NCI-H2227 (cell line): Measurements from ENCODE around the gene NLRC5.

ENCODE experiments used
- DNase-seq: peaks from one replicate; lab custom pipeline; 2025; ENCODE audit not compliant: unreplicated experiment; lab: John Stamatoyannopoulos, UW

NLRC5 gene

DNA sequence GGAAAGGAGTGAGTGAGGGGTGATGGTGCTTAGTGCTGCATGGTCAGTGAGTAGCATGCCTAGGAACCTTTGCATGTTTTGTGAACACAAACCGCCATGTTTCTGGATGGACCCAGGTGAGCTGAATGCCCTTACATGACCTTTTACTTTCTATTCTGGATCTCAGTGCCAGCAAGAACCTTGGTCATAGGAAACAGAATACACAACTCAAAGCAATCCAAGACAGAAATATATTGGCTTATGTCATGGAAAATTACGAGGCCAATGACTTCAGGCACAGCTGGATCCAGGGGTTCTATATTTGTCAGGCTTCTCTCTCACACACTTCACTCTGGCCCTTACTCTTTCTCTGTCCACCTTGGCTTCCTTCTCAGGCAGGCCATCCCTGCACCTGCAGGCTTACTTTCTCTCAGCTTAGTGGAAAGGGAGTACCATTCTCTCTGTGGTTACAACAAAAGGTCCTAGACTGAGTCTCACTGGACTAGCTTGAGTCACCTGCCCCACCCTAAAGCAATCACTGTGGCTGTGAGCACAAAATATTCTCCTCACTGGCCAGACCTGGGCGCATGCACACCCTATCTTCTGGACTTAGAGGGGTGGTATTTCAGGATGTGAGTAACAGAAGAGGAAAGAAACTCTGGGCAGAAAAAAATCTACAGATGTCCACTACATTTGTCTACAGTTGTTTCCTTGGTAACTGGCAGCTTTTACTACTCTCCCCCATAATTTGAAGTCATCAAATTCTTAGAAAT is 82.7 kb downstream of the NLRC5 start:
- DNase-seq, result peak; percentile 20

- DNase-seq, result no peak
These were observed 83.4 kb downstream of the NLRC5 start for GRCh38 chr16:57072616-57073275.

DNA sequence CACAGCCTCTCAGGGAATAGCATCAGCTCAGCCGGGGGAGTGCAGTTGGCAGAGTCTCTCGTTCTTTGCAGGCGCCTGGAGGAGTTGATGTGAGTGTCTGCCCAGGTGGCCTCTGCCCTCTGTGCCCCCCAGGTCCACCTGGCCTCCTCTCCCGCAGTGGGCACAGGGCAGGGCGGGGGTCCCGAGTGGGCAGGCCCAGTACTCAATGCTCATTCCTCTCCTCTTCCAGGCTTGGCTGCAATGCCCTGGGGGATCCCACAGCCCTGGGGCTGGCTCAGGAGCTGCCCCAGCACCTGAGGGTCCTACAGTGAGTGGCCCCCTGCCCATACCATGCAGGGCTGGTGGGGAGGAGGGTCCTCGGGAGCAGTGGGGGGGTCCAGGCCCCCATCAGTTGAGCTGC is 88.4 kb downstream of the NLRC5 start:
- no peak for DNase-seq

- DNase-seq, result no peak
These were observed 92.4 kb downstream of the NLRC5 start for GRCh38 chr16:57081744-57082143.

DNA sequence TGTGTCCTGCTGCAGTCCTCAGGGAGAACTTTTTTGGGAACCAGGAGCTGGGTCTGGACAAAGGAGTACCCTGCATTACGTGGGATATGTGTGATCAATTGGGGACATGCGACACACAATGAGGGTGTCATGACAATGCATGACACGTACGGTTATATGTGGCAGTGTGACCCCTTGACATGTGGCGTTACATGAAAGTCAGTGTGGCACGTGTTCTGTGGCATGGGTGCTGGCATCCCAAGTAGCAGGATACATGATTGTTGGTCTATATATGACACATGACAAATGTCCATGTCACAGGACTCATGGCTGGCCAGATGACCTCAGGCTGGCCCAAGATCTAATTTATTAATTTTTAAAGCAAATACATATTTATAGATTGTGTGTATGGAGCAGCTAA is 93.3 kb downstream of the NLRC5 start:
- no peak for DNase-seq

DNA sequence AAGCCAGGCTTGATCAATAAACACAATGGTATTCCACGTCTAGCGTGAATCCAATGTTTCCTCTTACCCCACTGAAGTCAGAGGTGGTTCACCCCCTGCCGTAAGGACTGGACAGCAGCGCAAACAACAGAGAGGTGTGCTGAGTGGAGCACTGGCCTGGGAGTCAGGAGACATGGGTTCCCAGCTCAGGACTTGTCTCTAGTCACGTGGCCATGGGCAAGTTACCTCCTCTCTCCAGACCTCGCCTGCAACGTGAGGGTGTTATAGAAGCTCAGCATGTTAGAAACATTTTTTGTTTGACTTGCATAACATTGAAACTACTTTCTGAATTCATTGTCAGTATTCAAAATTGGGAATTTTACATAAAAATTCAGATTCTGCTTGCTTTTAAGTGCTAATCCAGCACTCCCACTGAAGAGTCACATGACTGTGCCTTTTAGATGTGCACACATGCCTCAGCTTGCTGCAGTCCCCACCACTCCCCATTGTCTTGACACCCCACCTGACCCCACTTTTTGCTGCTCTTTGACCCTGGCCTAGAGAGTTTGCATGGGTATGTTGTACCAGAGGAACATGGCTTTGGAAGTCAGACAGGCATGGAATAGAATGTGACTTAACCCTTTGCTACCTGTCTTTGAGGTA is 94.2 kb downstream of the NLRC5 start:
- no peak for DNase-seq

DNA sequence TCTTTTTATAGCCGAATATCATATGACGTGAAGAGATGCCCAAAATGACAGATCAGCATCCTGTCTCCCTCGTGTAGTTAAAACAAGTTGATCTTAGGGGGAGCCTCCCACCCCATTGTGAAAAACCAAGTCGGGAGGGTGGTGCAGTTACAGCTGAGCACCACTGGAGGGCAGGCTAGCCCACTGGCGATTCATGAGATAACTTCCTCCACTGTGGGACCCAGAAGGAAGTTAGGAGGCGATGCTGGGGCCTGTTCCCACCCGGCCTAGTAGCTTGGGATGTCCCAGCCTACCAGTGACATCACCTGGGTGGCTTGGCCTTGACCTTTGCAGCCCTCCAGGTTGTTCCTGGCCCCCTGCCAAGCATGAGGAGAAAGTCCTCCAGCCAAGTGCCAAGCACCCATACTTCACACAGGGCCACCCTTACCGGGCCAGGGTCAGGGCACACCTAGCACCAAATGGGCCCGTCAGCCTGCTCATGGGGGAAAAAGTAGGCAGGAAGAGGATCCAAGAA is 95.0 kb downstream of the NLRC5 start:
- DNase-seq, result peak; percentile 74

GRCh38 chr16:57084996-57085395 is 95.6 kb downstream of the NLRC5 start:
- DNase-seq, result no peak

- DNase-seq, result no peak
These were observed 97.6 kb downstream of the NLRC5 start for GRCh38 chr16:57087003-57087402.

DNA sequence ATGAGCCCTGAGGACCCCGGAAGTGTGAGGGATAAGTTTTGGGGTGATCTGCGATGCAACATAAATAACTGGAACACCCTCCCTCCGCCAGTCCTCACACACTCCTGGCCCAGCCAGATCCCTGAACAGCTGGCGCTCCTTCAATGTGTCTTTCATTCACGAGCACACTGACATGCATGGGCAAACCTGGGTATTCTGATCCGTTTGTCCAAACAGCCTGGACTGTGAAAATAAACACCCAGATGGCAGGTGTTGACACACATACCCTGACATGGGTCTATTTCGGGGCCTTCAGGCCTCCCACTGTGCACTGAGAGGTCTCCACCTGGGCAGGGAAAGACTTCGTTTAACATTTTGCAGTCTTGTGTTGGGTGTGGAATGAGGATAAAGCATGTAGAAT is 100.0 kb downstream of the NLRC5 start:
- no peak for DNase-seq

- peak; percentile 47 for DNase-seq
These were observed 102.0 kb downstream of the NLRC5 start for GRCh38 chr16:57091200-57091974.

DNA sequence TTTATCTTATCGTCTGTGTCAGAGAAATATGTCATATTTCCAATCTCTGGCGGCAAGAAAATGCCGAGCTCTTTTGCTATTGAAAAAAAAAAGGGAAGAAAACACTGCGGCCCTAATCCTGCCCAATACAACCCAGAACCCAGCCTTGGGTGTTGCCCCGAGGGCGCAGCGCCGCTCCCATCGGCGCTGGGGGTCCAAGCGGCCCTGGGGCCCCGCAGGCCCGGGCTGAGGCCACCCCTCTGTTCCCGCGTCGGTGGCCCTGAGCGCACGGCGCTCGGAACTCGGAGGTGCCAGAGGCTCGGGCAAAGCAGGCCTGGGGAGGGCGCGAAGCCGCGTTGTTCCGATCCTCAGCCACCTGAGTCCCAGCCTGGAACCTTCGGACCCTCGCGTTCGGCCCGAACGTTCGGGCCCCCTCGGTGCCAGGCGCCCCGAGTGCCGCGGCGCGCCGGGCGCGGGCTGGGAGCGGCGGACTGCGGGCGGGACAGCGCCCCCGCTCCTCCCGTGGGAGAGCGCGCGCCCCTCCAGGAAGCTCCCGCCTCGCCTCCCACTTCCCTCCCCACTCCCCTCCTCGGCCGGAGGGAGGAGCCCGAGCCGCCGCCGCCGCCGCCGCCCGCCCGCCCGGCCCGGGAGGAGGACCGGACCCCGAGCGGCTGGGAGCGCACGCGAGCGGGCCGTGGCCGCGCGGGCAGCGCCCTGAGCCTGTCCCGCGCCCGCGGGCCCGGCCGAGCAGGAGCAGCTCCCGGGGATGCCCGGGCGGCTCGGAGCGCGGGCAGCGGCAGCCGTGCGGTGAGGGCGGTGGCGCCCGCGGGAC is 102.8 kb downstream of the NLRC5 start, which contains the start of gene CPNE2:
Gene CPNE2, plus strand, starts transcription at position 609 of the 811 bp plus-strand sequence. CDS start 18,160 bp downstream, outside the sequence.
- DNase-seq, result peak; percentile 63

DNA sequence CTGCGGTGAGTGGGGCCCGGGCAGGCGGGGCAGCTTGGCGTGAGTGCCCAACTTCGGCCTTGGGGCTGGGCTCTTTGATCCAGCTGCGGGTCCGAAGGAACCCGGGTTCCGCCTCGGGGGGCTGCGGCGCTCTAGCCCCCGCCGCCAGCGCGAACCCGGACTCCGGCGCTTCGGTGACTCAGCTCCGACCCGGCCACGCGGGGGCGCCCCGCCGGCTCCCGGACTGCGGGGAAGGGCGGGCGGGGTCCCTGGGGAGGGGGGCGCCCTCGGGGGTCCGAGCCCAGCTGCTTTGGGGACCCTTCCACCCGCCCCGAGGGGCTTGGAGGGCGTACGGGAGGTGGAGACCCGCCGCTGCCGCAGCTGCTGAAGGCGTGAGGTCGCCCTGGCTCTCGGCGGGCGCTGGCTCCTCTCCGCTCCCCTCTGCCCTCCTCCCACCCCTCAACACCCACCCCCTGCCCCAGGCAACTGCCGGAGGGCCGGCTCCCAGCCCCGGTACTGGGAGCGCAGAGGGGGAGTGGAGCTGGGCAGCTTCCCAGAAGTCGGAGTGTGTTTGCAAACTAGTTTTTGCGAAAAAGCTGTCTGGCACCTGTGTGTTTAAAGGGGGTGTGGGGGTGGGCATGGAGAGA is 103.5 kb downstream of the NLRC5 start:
- peak; percentile 44 for DNase-seq

DNA sequence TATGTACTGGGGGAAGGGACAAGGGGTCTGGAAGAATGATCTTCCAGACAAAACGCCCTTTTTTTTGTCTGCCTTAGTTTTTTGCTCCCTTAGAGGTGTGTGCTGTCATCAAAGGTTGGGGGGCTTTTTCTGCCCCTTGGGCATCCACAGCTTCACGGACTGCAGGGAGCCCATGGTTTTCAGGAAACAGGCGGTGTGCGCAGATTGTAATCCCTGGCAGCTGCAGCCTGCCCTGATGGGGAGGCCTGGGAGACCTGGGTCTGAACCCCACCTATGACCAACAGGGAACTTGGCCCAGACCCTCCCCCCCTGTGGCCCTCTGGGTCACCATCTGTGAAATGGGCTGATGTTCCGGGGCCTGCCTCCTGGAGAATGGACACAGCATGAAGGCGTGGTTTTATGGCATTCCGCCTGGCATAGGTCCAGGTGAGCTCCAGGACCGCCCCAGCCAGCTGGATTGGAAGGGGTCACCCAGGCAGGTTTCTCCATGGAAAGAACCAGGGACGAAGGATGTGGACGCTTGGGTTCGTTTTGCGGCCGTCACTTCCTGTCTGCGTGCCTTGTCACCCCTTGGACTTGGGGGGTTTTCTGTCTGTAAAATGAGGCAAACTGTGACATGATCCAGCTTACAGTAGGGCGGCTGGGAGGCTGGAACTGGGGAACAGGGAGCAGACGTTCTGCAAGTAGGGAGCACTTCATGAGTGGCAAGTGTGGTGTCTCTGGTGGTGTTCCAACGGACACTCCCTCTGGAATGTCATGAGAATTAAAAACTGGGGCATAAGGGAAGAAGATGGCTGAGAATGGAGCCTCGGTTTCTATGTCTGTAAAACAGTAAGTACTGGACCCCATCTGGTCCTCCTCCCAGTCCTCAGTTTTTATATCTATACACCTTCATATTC is 104.6 kb downstream of the NLRC5 start:
- no peak for DNase-seq

GRCh38 chr16:57094911-57095310 is 105.6 kb downstream of the NLRC5 start:
- DNase-seq, result no peak

- no peak for DNase-seq
These were observed 106.8 kb downstream of the NLRC5 start for GRCh38 chr16:57096192-57096591.

DNA sequence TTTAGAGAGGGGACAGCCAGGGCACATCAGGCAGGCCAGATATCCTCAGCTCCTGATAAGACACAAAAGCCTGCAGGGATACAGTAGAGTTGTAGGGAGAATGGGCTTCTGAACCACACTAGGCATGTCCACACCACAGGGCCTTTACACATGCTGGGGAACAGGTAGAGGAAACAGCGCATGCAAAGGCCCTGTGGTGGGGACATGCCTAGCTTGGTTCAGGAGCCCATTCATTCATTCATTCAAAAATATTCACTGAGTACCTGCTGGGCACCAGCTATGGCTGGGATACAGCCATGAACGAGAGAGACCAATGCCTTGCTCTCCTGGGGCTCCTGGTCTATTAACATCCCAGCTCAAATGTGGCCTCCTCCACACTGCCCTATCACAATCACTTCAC is 107.4 kb downstream of the NLRC5 start:
- no peak for DNase-seq

DNA sequence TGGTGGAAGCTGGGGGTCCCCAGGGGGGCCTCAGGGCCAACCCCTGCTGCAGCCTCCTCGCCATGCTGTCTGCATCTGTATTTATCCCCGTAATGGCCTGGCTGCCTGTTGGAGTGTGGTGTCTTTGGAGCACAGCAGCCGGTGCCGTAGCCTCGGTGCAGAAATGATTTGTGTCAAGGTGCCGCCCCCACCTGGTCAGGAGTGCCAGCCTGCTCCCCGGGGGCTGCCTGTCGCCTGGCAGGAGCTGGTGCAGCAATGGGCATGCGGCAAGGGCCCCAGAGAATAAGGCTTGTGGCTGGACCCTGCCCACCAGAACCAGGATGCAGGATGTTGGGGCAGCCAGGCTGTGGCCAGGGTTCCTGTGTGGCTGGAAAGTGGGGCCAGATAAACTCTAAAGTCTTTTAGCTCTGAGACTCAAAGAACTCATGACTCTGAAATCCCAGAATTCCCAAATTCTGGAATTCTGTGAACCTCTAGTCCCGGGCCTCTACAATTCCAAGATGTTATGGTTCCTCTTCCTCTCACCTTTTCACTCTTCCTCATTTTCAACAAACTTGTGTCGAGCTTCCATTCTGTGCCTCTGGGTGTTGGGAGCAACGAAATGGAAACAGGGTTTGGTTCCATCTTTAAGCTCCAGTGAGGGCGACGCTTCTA is 109.0 kb downstream of the NLRC5 start:
- no peak for DNase-seq
